ENCODE data around the gene ZDHHC14.
A peak's percentile ranks its signal among the peaks of the same experiment; 100 is the strongest.

The ZDHHC14 gene

GRCh38 chr6:157520596-157521361 lies 139.8 kb downstream of the ZDHHC14 start:
- no peak for DNase-seq

- no peak for DNase-seq
Observed at GRCh38 chr6:157521362-157522335, 140.7 kb downstream of the ZDHHC14 start.

DNA sequence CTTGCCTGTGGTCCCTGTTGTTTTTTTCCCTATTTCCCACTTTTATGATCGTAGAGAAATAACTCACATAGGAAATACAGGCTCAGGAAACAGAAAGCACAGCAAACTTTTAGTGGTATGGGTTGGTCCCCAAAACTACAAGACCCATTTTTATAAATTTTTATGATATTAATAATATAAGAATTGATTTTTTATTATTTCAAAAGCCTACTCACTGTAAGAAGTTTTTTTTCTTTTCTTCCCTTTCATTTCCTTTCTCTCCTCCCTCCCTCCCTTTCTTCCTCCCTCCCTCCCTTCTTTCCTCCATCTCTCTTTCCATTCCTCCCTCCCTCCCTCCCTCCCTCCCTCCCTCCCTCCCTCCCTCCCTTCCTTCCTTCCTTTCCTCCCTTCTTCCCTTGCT lies 141.5 kb downstream of the ZDHHC14 start:
- no peak for DNase-seq

DNA sequence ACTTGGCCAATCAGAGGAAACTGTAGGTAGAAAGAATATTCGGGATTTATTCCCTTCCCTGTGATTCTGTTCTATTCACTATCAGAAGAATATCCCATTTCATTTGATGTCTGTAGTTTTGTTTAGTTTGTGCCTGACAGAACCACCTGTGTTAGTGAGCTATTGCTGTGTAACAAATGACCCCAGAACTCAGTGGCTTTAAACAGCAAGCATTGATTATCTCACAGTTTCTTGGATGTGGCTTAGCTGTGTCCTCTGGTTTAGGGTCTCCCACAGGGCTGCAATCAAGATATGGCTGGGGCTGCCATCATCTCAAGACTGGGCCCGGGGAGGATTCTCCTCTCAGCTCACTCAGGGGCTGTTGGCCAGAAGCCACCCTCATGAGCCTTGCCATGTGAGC lies 143.7 kb downstream of the ZDHHC14 start:
- DNase-seq, result no peak

GRCh38 chr6:157525292-157525889 lies 144.4 kb downstream of the ZDHHC14 start:
- DNase-seq, result no peak

GRCh38 chr6:157525918-157526425 lies 145.0 kb downstream of the ZDHHC14 start:
- DNase-seq, result no peak

GRCh38 chr6:157527471-157527907 lies 146.5 kb downstream of the ZDHHC14 start:
- DNase-seq, result no peak

DNA sequence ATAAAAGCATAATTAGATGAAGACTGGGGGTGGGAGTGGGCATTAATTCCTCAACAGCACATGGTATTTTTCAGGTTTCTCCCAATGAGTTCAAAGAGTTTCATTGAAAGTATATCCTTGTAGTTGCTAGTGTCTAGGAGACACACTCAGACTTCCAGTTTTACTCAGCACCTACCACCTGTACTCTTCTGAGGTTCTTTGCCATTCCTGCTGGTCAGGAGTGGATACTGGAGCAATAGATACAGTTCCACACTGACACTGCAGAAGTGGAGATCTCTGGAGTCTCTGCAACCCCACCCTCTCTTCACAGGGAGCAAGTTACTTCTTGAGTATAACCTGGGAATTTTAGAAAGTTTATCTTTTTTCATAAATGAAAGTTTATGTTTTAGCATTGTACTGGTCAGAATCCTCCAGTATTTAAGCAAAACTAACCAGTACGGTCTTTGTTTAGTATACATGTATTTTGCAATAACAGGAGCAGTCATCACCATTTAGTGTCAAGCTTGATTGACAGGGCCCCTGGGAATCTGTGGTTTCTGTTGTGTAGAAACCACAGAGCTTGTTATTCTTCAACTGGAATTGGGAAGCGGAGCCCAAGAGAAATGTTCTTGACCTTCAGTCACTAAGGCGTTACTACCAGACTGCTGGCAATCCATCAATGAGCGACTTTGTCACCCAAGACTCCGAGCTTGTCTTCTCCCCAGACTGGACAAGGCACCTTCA lies 148.1 kb downstream of the ZDHHC14 start:
- DNase-seq, result peak; percentile 17

DNA sequence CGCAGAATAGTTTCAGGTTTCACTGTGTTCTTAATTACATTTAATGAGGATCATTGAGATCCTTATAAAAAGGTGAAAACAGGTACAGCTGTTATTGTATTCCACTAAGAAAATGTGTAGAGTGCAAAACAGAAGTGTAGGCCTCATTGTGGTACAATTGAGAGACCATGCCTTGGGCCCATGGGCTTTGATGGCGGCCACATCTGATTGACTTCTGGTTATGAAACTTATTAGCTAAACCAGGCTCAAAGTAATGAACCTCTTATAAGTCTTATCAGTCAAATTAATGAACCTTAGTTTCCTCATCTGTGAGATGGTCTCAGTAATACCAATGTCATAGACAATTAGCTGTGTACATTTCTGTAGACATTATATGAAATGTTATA lies 148.7 kb downstream of the ZDHHC14 start:
- DNase-seq, result no peak

- no peak for DNase-seq
Observed at GRCh38 chr6:157530126-157530525, 149.1 kb downstream of the ZDHHC14 start.

DNA sequence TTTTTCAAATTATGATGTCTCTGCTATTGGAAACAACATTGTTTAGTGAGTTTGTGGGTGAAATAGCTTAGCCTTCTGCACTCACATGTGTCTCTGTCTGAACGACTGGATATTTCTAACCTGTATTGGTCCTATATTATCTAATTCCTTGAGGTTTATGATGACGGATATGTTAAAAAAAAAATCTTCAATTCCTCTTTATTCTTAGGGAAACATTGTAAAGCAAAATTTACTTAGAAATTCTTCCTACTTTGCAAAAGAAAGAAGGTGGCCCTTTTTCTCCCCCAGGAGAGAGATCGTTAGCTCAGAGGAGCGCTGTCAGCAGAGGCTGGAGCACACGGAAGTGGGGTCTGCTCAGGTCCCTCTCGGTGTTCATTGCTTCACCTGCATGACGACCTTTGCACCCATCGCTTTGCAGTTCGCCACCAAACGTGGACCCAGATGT lies 149.8 kb downstream of the ZDHHC14 start:
- no peak for DNase-seq

DNA sequence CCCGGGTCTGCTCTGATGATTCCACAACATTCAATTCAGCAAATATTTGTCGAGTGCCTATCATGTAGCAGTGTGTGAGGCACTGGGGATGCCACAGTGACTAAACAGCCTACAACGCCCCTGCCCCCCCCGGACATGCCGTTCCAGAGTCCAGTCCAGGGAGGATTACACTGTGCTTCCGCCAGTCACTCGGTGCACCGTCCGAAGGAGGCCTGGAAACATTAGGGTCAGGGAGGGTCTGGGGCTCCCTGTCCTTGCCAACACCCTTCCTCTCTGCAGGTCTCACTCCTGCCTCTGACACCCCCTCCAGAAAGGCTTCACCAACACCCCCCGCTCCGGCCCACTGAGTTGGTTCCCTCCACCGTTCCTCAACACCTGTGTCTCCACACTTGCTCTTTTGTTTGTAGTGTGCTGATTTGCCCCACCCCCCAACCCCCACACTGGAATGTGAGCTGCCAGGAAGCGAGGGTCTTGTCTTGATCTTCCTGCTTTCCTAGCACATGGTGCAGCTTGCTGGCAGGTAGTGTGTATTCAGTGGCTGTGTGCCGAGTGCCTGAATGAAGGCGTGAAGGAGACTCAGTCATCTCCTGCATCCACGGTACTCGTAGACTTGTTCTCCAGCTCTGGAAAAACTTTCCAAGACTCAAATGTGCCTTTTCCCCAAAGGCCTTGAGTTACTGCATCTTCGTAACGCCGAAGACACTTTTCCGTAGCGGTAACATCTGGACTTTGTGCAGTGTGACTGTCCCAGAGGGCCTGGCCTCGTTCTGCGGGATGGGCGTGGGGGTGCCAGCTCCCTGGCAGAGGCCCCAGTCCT lies 150.4 kb downstream of the ZDHHC14 start:
- no peak for DNase-seq

DNA sequence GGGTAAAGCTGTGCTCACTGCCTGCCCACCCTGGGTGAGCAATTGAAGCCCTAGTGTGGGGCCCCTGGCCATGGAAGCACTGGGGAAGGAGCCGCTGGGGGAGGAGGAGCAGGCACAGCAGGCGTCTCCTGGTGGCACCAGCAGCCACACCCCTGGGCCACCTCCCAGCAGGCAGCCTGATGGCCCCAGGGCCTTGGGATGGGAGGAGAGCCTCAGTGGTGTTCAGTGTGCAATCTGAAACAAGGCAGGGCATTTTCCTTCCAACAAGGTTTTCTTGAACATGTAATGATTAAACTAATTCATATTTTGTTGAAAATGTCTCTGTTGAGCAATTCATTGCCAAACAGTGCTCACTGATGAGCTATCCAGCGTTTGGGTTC lies 151.0 kb downstream of the ZDHHC14 start:
- DNase-seq, result no peak

GRCh38 chr6:157533048-157533871 lies 152.3 kb downstream of the ZDHHC14 start:
- DNase-seq, result no peak

DNA sequence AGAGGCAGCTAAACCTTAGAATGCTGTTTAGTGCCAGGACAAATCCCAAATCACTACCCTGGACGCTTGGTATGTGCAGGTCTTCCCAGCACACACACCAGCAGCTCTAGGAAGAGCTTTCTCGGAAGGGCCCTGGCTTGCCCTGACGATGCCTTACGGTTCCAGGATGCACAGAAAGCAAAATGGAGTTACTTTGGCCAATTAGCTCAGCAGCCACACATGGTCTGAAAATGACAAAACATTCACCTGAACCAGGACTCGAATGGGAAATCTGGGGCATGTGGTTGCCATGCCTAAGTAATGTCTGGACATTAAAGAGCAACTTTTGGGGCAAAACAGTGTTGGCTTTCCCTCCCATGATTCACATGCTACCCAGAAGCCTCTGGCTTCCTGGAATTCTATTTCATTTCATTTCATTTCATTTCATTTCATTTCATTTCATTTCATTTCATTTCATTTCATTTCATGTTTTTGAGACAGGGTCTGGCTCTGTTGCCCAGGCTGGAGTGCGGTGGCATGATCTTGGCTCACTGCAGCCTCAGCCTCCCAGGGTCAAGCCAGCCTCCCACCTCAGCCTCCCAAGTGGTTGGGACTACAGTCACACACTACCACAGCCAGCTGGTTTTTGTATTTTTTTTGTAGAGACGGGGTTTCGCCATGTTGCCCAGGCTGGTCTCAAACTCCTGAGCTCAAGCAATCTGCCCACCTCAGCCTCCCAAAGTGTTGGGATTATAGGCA lies 153.3 kb downstream of the ZDHHC14 start:
- no peak for DNase-seq

DNA sequence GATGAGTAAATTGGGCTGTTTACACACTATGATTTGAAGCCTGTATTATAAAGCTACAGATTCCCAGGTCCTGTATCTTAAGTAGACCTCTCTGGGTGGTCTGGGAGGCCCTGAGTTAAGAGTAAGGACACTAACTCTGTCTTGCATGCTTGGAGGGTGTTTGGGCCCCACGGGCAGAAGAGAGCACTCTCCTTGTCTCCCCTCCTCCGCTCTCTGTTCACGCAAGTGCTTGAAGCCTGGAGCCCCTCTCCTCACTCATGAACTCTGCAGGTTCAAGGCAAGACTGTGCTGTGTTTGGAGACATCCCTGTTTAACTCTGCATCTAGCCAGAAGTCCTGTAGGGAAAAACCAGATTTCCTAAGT lies 154.0 kb downstream of the ZDHHC14 start:
- DNase-seq, result no peak

- peak; percentile 21 for DNase-seq
Observed at GRCh38 chr6:157535340-157536222, 154.6 kb downstream of the ZDHHC14 start.

- no peak for DNase-seq
Observed at GRCh38 chr6:157536223-157536545, 155.2 kb downstream of the ZDHHC14 start.

DNA sequence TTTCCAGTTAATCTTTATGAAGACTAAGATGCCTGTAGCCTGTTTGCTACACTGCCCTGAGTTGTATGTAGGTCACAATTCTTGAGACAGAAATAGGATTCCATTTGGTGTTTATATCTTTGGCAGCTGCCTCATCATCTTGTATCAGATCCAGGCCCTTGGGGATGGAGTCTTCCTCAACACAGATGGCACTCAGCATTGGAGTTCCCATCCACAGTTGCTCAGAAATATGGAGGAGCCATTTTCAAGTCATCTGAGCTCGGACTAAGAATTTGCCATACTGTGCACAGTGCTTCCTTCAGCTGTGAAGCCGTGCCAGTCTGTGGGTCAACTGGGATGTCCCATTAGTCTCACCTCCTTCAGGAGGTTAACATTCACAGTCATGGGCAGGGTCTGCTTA lies 156.6 kb downstream of the ZDHHC14 start:
- DNase-seq, result no peak

Measured in GDM1 (cell line).